Measurements from ENCODE around the gene TMIGD1. TPM values are rescaled to one million over a fixed set of nuclear protein-coding genes. Genes with fewer than 3 reads are reported as not detected.

TMIGD1 gene
- total and polyA plus RNA-seq, 2 experiments from 2014 or later, result not detected

GRCh38 chr17:30300818-30301217 is 33.0 kb downstream of the TMIGD1 start (continued):
- TF ChIP-seq, protein P1, sequence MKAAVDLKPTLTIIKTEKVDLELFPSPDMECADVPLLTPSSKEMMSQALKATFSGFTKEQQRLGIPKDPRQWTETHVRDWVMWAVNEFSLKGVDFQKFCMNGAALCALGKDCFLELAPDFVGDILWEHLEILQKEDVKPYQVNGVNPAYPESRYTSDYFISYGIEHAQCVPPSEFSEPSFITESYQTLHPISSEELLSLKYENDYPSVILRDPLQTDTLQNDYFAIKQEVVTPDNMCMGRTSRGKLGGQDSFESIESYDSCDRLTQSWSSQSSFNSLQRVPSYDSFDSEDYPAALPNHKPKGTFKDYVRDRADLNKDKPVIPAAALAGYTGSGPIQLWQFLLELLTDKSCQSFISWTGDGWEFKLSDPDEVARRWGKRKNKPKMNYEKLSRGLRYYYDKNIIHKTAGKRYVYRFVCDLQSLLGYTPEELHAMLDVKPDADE (IDR thresholded peaks at IDR 0.05), result no peak

- Histone ChIP-seq H3K79me2 (replicated peaks; ENCODE audit: insufficient read depth) (no peaks in the 10 kb centered on the region), H3K27ac (ENCODE audit: low read depth) (no peak overlapping the region), H3F3A (replicated peaks; ENCODE audit: low read depth) (no peaks in the 10 kb centered on the region), H3K36me3 (ENCODE audit: insufficient read depth) (no peaks in the 10 kb centered on the region), H3K4me3 (no peak overlapping the region), H3K4me2 (no peak overlapping the region), H2AFZ (no peak overlapping the region), H3K4me1 (ENCODE audit: insufficient read depth) (no peaks in the 10 kb centered on the region), H3K9me2 (ENCODE audit: insufficient read depth) (no peaks in the 10 kb centered on the region), H3K27me3 (ENCODE audit: insufficient read depth) (no peaks in the 10 kb centered on the region), H4K20me1 (replicated peaks; ENCODE audit: insufficient read depth) (no peaks in the 10 kb centered on the region)
- Mint-ChIP-seq H3K4me1 (no peaks in the 10 kb centered on the region), H3K9me3 (0 out of 3 replicates have a peak, but pooled peaks cover 4% of the 10 kb centered on the region), H3K27ac (no peak overlapping the region), H3K4me3 (no peak overlapping the region), H3K27me3 (ENCODE audit: insufficient read depth, low read depth, poor library complexity) (peaks cover 3% of the 10 kb centered on the region), H3K36me3 (ENCODE audit: low read depth) (no peaks in the 10 kb centered on the region)
- ATAC-seq (no peak), DNase-seq (ENCODE audit: low spot score) (no peak)
- TF ChIP-seq, protein P2, sequence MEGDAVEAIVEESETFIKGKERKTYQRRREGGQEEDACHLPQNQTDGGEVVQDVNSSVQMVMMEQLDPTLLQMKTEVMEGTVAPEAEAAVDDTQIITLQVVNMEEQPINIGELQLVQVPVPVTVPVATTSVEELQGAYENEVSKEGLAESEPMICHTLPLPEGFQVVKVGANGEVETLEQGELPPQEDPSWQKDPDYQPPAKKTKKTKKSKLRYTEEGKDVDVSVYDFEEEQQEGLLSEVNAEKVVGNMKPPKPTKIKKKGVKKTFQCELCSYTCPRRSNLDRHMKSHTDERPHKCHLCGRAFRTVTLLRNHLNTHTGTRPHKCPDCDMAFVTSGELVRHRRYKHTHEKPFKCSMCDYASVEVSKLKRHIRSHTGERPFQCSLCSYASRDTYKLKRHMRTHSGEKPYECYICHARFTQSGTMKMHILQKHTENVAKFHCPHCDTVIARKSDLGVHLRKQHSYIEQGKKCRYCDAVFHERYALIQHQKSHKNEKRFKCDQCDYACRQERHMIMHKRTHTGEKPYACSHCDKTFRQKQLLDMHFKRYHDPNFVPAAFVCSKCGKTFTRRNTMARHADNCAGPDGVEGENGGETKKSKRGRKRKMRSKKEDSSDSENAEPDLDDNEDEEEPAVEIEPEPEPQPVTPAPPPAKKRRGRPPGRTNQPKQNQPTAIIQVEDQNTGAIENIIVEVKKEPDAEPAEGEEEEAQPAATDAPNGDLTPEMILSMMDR (conservative IDR thresholded peaks at IDR 0.05; ENCODE audit: low read depth in 2 of 2), result peak; percentile 25 to 41
- no peak for TF ChIP-seq REST (IDR thresholded peaks at IDR 0.05; ENCODE audit: unreplicated experiment)
Observed at GRCh38 chr17:30299000-30299399, 34.9 kb downstream of the TMIGD1 start.

GRCh38 chr17:30297715-30298114 is 36.1 kb downstream of the TMIGD1 start:
- H3K27ac Mint-ChIP-seq, result no peak overlapping the region
- DNase-seq (ENCODE audit: low spot score), result no peak
- peaks cover 10% of the 10 kb centered on the region; the same call in 1 of the 2 replicates for H3K27me3 ChIP-seq (ENCODE audit: insufficient read depth)
- H3K4me3 ChIP-seq, result no peak overlapping the region
- 0 out of 3 replicates have a peak, but pooled peaks cover 4% of the 10 kb centered on the region for H3K9me3 Mint-ChIP-seq
- H4K20me1 ChIP-seq (replicated peaks; ENCODE audit: insufficient read depth), result no peaks in the 10 kb centered on the region
- H3K4me1 ChIP-seq (ENCODE audit: insufficient read depth), result no peaks in the 10 kb centered on the region
- no peak overlapping the region for H3K27ac ChIP-seq (ENCODE audit: low read depth)
- no peak overlapping the region for H3K4me2 ChIP-seq
- ATAC-seq, result no peak
- no peaks in the 10 kb centered on the region for H3K36me3 Mint-ChIP-seq (ENCODE audit: low read depth)
- no peaks in the 10 kb centered on the region for H3K36me3 ChIP-seq (ENCODE audit: insufficient read depth)
- H3K79me2 ChIP-seq (replicated peaks; ENCODE audit: insufficient read depth), result no peaks in the 10 kb centered on the region
- peaks cover 4% of the 10 kb centered on the region; the same call in 1 of the 2 replicates for H3F3A ChIP-seq (replicated peaks; ENCODE audit: low read depth)
- no peaks in the 10 kb centered on the region for H3K9me2 ChIP-seq (ENCODE audit: insufficient read depth)
- H2AFZ ChIP-seq, result no peak overlapping the region
- H3K4me1 Mint-ChIP-seq, result no peaks in the 10 kb centered on the region
- peaks cover 3% of the 10 kb centered on the region for H3K27me3 Mint-ChIP-seq (ENCODE audit: insufficient read depth, low read depth, poor library complexity)
- H3K4me3 Mint-ChIP-seq, result no peak overlapping the region
- TF ChIP-seq ZNF331 (CRISPR knock-in tag; IDR thresholded peaks at IDR 0.05; ENCODE audit: low read depth) (no peak), REST (IDR thresholded peaks at IDR 0.05; ENCODE audit: unreplicated experiment) (no peak), NANOG (IDR thresholded peaks at IDR 0.05; ENCODE audit: borderline replicate concordance) (no peak), POLR2AphosphoS5 (IDR thresholded peaks at IDR 0.05; ENCODE audit: low read depth) (no peak)
- TF ChIP-seq, protein P1 (IDR thresholded peaks at IDR 0.05), result no peak

Measured in GM23338 (cell line).